Tibial nerve (tissue), 4 donors: ENCODE data around the gene DISP2.

Experiments
- EP300 ChIP-seq, 2 donors: sonication (generic); formaldehyde crosslinking; IDR thresholded peaks; one replicate each; pipeline ENCODE4 v1.6.1; 2017; ENCODE audit warnings: antibody characterized with exemption in 2 of 2, mild to moderate bottlenecking in 1 of 2
- POLR2A ChIP-seq, 2 donors: fragments of 450-650 bp; IDR thresholded peaks; one replicate each; pipeline ENCODE4 v1.6.1; 2017; ENCODE audit warnings: antibody characterized with exemption in 2 of 2, mild to moderate bottlenecking in 2 of 2, moderate library complexity in 2 of 2
- TF ChIP-seq, protein P1 (sequence below), 5 experiments: fragments of 200-600 bp in 3 of 5; fragments of 450-650 bp in 2 of 5; sonication (generic) in 3 of 5; IDR thresholded peaks; one replicate each; pipeline ENCODE4 v1.5.1; 2016 to 2019; ENCODE audit warnings: antibody characterized with exemption in 5 of 5, mild to moderate bottlenecking in 3 of 5, moderate library complexity in 2 of 5

DNA sequence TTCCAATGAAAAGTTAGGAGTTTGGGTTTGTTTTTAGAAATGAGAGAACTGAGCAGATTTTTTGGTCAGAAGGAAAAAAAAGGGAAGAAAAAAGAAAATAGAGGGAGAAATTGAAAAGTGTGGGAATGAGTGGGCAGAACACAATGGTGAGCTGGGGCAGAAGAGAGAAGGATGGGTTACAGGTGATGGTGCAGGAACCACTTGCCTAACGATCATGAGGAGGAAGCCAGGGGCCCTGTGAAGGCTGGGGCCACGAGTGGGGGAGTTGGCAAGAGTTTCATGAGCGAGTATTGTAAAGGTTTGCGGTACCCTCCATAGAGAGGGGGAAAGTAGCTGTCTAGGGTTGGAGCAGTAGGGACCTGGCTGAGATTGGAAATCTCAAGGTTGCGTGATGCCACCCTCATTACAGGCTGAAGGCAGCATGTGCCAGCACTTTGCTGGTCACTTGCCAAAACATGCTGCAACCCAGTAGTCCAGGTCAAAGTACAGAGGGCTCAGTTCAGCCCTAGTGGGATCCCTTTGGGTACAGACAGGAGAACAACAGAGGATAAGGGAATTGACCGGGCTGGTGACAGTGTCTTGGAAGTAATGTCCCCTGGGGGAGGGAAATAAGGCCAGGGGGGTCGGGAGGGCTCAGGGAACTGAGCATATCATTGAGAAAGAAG lies 54.2 kb downstream of the DISP2 start:
- TF ChIP-seq EP300 (IDR thresholded peaks at IDR 0.05) (no peak), POLR2A (IDR thresholded peaks at IDR 0.05) (no peak)
- TF ChIP-seq, protein P1, sequence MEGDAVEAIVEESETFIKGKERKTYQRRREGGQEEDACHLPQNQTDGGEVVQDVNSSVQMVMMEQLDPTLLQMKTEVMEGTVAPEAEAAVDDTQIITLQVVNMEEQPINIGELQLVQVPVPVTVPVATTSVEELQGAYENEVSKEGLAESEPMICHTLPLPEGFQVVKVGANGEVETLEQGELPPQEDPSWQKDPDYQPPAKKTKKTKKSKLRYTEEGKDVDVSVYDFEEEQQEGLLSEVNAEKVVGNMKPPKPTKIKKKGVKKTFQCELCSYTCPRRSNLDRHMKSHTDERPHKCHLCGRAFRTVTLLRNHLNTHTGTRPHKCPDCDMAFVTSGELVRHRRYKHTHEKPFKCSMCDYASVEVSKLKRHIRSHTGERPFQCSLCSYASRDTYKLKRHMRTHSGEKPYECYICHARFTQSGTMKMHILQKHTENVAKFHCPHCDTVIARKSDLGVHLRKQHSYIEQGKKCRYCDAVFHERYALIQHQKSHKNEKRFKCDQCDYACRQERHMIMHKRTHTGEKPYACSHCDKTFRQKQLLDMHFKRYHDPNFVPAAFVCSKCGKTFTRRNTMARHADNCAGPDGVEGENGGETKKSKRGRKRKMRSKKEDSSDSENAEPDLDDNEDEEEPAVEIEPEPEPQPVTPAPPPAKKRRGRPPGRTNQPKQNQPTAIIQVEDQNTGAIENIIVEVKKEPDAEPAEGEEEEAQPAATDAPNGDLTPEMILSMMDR (IDR thresholded peaks at IDR 0.05) = no peak
